Ishikawa (cell line): ENCODE data around the gene CFAP210.

Experiments
- CEBPB ChIP-seq: IDR thresholded peaks from 2 replicates; pipeline ENCODE4 v1.6.1; 2012
- CREB1 ChIP-seq: IDR thresholded peaks from 2 replicates; pipeline ENCODE4 v1.6.1; 2012; ENCODE audit warnings: low read depth
- EGR1 ChIP-seq: IDR thresholded peaks from 2 replicates; pipeline ENCODE4 v1.6.1; 2012
- EP300 ChIP-seq: IDR thresholded peaks from 2 replicates; pipeline ENCODE4 v1.6.1; 2012; ENCODE audit warnings: borderline replicate concordance
- FOXM1 ChIP-seq: IDR thresholded peaks from 2 replicates; pipeline ENCODE4 v1.6.1; 2012; ENCODE audit warnings: low read depth, borderline replicate concordance
- MAX ChIP-seq: IDR thresholded peaks from 2 replicates; pipeline ENCODE4 v1.6.1; 2012
- NFIC ChIP-seq: IDR thresholded peaks from 2 replicates; pipeline ENCODE4 v1.6.1; 2012
- RAD21 ChIP-seq: IDR thresholded peaks from 2 replicates; pipeline ENCODE4 v1.6.1; 2012; ENCODE audit warnings: low read depth
- REST ChIP-seq: IDR thresholded peaks from 2 replicates; pipeline ENCODE4 v1.6.1; 2012; ENCODE audit warnings: low read depth, mild to moderate bottlenecking
- TAF1 ChIP-seq: IDR thresholded peaks from 2 replicates; pipeline ENCODE4 v1.6.1; 2012; ENCODE audit warnings: low read depth, mild to moderate bottlenecking
- TCF12 ChIP-seq: IDR thresholded peaks from 2 replicates; pipeline ENCODE4 v1.6.1; 2012; ENCODE audit warnings: low read depth
- TEAD4 ChIP-seq: IDR thresholded peaks from 2 replicates; pipeline ENCODE4 v1.6.1; 2012
- USF1 ChIP-seq: IDR thresholded peaks from 2 replicates; pipeline ENCODE4 v1.6.1; 2012
- YY1 ChIP-seq: IDR thresholded peaks from 2 replicates; pipeline ENCODE4 v1.6.1; 2012; ENCODE audit warnings: low read depth
- ZBTB7A ChIP-seq: IDR thresholded peaks from 2 replicates; pipeline ENCODE4 v1.6.1; 2012; ENCODE audit warnings: low read depth

CFAP210 gene

GRCh38 chr2:169656164-169656563 lies 38.0 kb downstream of the CFAP210 start:
- TF ChIP-seq EGR1 (no peak), FOXM1 (no peak), REST (no peak), RAD21 (no peak), TCF12 (no peak), TAF1 (no peak), EP300 (no peak), NFIC (no peak), CEBPB (no peak), USF1 (no peak), CREB1 (no peak)

- TF ChIP-seq YY1 (no peak), TAF1 (no peak), USF1 (no peak), TEAD4 (no peak), MAX (no peak), ZBTB7A (no peak), RAD21 (no peak), EGR1 (no peak)
Measured at GRCh38 chr2:169653636-169654035, 40.6 kb downstream of the CFAP210 start.

GRCh38 chr2:169649278-169649677 lies 44.9 kb downstream of the CFAP210 start:
- TF ChIP-seq EGR1: no peak
- no peak for TF ChIP-seq USF1
- no peak for TF ChIP-seq ZBTB7A
- no peak for TF ChIP-seq CEBPB
- TF ChIP-seq TAF1: no peak
- no peak for TF ChIP-seq REST
- no peak for TF ChIP-seq FOXM1
- no peak for TF ChIP-seq YY1
- TF ChIP-seq TEAD4: no peak
- no peak for TF ChIP-seq NFIC
- no peak for TF ChIP-seq EP300
- TF ChIP-seq MAX: no peak
- TF ChIP-seq CREB1: no peak
- no peak for TF ChIP-seq RAD21

GRCh38 chr2:169647496-169647895 lies 46.7 kb downstream of the CFAP210 start:
- TF ChIP-seq RAD21: no peak
- no peak for TF ChIP-seq REST
- no peak for TF ChIP-seq CEBPB
- TF ChIP-seq NFIC: peak; percentile 66
- TF ChIP-seq TCF12: no peak

- TF ChIP-seq YY1 (no peak), MAX (no peak), NFIC (no peak), EGR1 (no peak), ZBTB7A (no peak), TEAD4 (no peak), TCF12 (no peak)
Measured at GRCh38 chr2:169644173-169644572, 50.0 kb downstream of the CFAP210 start.
